Stimulated activated CD4-positive, alpha-beta T cell treated with anti-CD3 and anti-CD28 coated beads, Interleukin-15, amount 100 ng/mL, for 24 hours (primary cell): ENCODE data around the gene AGBL4.
A peak's percentile ranks its signal among the peaks of the same experiment; 100 is the strongest.
"Not testable (repeated sequence)": the region's sequence is repeated elsewhere in the genome, so short reads cannot be mapped to it uniquely, and the experiment has no call there.

ENCODE experiments used
- DNase-seq: peaks from one replicate; pipeline ENCODE4 v3.0.0-alpha.2; 2020

The AGBL4 gene

GRCh38 chr1:48561444-48561843 is 1462.3 kb downstream of the AGBL4 start:
- DNase-seq, result no peak

GRCh38 chr1:48560577-48560976 is 1463.2 kb downstream of the AGBL4 start:
- DNase-seq, result no peak

GRCh38 chr1:48560116-48560515 is 1463.6 kb downstream of the AGBL4 start:
- no peak for DNase-seq

DNA sequence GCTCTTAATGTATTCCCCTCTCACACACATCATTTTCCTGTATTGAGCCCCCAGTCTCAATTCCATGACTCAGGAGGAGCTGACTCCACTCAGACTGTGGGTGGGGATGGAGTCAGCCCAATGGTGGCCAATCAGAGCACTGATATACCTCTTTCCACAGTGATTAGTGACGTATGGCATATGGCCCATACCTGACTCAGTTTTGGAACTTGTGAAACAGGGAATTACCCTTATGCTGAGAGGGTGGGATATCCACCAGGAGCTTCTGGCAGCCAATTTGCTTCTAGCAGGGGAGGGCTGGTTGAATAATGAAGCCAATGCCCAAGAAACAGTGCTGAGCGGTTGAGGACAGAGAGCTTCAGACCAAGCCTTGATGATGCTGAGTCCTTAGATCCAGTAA is 1465.4 kb downstream of the AGBL4 start:
- DNase-seq, result no peak

DNA sequence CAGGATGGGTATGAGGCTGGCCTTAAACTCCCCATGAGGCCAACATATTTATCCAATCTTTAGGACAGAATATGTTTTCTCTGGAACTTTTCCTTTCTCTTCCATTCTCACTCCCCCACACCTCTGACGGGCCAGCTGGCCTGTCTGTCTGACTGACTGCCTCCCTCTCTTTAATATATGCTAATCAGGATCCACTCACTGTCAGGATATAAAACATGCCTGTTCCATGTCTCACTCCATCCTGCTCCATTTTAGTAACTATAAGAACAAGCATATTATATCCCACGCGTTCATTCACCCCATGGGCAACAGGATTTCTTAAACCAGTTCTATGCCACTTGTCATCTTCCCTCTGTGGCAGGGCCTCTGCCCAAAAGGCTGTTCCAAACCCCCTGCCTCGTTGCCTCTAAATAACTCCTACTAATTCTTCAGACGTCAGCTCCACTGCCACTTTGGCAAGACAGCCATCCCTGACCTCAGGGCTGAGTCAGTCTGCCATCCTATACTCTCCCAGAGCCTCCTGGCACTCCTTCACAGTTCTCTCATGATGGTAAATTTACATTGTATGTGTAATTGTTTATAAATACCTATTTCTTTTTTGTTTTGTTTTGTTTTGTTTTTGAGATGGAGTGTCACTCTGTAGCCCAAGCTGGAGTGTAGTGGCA is 1467.4 kb downstream of the AGBL4 start:
- no peak for DNase-seq

DNA sequence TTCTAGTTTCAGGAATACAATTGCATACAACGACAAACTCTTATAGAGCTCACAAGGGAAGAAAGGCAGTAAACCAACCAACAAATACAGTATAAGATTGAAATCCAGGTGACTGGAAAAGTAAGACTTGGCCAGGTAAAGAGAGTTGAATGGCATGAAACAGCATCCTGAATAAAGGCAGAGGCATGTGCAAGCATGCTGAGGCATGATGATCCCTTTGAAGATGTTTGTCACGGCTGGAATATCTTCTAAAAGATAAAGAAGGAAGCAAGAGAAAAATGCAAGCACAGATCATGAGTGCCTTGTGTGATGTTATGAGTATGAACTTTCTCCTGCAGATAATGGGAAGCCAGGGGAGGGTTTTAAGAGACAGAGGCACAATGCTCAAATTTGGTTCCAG is 1468.5 kb downstream of the AGBL4 start:
- DNase-seq, result no peak

GRCh38 chr1:48552903-48553606 is 1470.7 kb downstream of the AGBL4 start:
- no peak for DNase-seq

DNA sequence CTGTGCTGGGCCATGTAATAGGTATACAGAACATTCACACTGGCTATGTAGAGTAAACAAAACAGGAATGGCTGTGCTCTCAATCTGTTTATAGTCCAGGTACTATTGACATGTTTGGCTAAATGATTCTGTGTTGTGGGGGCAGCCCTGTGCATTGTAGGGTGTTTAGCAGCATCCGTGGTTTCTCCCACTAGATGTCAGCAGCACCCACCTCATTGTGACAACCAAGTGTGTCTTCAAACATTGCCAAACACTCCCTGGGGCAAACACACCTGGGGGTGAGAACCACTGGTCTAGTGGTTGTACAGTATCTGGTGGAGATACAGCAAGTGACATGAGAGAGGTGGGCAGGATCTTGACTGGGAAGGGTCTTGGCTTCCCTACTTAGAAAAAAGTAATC is 1471.3 kb downstream of the AGBL4 start:
- peak; percentile 3 for DNase-seq

DNA sequence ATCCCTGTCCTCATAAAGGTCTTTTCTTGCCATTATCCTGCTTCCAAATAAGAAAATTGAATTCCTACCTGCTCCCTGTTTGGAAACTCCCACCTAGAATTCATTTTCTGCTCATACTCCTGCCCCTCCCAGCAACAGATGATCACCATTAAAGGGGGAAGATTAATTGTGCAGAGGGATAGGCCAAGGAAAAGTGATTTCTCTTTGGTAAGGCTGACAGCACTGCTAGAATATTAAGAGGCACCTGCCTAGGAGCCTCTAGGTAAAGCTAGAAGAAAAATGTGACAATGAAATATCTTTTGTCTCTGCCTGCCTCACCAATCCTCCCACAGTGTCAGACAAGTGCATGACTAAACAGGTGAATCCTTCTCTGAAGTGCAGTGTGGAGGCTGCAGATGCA is 1474.8 kb downstream of the AGBL4 start:
- DNase-seq, result no peak

DNA sequence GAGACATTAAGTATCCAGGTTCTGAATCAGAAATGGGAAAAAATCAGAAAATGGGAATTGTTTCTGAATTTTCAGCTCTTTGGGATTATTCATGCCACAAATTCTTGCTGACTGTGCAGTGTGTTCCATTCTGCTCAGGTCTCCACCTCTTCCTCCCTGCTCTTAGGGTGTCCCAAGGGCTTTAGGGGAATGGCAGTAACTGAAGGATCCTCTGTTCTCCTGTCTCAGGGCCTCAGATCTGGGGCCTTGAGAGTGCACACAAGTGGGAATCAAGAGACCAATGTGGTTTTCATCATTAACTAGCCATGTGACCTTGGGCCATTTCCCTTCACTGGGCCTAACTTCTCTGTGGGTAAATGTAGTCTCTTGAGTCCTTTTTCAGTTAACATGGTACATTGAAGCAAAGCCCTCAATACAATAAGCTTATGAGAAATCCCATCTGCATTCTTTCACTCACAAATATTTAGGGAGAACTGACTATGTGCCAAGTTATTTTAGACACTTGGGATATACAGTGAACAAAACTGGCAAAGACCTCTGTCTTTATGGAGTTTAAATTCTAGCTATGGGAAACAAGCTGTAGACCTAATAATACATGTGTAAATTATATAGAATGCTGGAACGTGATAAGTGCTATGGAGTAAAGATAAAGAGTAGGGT is 1476.1 kb downstream of the AGBL4 start:
- DNase-seq, result no peak

GRCh38 chr1:48543854-48544253 is 1479.9 kb downstream of the AGBL4 start:
- DNase-seq, result no peak

DNA sequence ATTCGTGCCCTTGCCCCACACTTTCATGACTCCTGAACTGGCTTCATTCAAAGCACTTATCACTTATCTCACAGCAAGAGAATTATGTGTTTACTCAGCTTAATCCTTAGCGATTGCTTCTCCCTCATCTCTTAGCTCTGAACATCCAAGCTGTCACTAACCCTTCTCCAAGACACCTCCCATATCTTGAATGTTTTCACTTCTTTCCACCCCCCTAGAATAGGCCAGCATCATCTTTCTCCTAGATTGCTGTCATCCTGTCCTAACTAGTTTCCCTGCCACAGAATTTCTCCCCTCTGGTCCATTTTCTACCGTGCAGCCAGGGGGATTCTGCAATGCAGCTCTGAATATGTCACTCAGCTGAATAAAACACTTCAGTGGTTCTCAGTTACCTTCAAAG is 1483.2 kb downstream of the AGBL4 start:
- no peak for DNase-seq

GRCh38 chr1:48536477-48536876 is 1487.3 kb downstream of the AGBL4 start:
- no peak for DNase-seq

DNA sequence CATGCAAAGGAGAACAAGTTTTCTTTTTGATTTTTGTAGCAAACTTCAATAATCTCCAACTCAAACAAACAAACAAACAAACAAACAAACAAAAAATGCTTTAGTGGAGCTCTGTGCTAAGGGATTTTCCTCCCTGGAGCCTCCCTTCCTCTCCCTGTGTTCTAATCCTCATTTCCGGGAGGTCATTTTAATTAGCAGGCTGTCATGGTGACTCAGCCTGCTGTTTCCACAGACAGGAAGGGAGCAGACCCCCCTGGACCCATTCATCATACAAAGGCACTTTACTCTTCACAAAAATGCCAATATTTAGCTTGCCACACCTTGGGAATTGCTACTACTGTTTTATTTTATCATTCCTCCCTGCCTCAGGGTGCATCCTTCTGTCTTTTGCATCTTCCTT is 1490.8 kb downstream of the AGBL4 start:
- DNase-seq, result no peak

GRCh38 chr1:48530727-48531351 is 1492.9 kb downstream of the AGBL4 start:
- peak; percentile 62 for DNase-seq

DNA sequence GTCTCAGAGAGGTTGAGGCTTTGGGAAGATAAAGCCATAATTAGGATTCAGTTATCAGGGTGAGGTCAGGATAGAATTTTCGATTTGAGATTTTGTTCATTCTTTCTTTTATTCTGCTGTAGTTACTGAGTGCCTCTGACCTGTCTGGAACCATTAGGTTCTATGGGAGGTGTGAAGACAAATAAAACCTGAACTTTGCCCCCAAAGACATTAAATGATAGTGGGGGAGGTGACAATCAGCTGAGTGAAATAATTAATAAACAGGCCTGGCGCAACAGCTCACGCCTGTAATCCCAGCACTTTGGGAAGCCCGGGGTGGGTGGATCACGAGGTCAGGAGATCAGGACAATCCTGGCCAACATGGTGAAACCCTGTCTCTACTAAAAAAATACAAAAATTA is 1496.7 kb downstream of the AGBL4 start:
- no peak for DNase-seq

DNA sequence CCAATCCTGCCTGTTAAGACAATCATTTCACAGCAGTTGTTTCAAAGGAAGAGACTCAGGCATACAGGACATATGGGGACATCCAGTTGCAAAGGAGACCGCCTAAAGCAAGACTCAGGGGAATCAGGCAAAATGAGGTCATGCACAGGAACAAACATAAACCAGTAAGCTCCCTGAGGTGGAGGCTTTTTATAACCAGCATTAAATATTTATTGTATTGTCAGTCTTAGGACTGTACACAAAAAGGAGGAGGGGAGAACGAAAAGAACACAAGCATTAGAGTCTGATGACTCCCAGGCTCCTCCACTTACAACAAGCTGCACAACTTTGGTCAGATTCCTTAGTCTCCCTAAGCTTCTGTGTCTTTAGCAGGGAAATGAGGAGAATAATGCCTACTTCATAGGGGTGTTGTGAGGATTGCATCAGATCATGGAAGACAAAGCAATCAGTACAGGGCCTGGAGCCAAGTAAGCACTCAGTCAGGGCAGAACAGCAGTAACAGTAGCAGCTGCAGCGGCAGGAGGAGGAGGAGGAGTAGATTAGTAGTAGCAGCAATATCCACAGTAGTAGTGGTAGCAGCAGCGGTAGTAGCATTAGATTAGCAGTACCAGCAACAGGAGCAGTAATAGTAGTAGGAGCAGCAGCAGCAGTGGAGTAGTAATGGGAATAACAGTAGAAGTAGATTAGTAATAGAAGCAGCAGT is 1497.6 kb downstream of the AGBL4 start:
- no peak for DNase-seq

DNA sequence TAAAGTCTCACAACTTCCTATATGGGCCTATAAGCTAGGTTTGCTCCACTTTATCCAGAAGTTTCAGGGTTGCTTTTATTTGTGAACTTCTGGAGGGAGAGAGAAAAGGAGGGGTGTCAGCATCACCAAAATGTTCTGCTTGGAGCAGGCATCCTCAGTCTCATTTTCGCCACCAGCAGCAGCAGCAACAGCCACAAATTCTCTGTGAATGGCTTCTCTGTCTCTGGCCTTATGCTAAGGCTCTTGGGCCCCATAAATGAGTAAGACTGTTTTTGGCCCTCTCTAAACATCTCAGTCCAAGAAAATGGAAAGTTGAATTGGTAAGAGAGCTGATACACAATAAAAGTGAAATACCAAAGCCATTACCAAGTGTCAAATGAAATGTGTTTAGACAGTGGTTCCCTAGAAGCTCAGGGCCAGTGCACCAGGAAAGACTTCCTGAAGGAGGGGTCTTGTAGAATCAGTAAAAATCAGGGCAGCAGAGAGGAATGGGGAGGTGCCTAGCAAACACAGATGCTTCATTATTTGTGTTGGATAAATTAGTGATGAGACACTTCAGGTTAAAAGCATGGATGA is 1498.8 kb downstream of the AGBL4 start:
- no peak for DNase-seq

DNA sequence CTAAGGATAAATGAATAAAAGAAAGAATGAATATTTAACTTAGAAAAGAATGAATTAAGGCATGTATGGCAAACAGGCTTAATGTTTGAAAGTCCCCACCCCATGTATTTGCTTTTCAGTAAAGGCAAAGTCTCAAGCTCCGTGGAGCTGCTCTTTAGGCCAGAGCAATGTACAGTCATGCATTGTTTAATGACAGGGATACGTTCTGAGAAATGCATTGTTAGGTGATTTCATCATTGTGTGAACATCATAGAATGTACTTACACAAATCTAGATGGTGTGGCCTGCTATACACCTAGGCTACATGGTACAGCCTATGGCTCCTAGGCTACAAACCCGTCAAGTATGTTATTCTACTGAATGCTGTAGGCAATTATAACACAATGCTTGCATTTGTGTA is 1500.2 kb downstream of the AGBL4 start:
- DNase-seq, result no peak

GRCh38 chr1:48519896-48520295 is 1503.9 kb downstream of the AGBL4 start:
- DNase-seq, result not testable (repeated sequence)

DNA sequence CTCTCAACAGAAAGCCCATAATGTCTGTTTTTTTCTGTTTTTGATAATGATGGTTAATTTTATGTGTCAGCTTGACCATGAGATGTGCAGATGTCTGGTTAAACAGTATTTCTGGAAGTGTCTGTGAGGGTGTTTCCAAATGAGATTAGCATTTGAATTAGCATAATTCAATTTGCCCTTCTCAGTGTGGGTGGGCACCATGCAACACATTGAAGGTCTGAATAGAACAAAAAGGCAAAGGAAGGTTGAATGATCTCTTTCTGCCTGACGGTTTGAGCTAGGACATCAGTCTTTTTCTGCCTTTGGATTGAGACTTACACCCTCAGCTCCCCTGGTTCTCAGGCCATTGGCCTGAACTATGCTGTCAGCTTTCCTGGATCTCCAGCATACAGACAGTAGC is 1516.9 kb downstream of the AGBL4 start:
- DNase-seq, result no peak

DNA sequence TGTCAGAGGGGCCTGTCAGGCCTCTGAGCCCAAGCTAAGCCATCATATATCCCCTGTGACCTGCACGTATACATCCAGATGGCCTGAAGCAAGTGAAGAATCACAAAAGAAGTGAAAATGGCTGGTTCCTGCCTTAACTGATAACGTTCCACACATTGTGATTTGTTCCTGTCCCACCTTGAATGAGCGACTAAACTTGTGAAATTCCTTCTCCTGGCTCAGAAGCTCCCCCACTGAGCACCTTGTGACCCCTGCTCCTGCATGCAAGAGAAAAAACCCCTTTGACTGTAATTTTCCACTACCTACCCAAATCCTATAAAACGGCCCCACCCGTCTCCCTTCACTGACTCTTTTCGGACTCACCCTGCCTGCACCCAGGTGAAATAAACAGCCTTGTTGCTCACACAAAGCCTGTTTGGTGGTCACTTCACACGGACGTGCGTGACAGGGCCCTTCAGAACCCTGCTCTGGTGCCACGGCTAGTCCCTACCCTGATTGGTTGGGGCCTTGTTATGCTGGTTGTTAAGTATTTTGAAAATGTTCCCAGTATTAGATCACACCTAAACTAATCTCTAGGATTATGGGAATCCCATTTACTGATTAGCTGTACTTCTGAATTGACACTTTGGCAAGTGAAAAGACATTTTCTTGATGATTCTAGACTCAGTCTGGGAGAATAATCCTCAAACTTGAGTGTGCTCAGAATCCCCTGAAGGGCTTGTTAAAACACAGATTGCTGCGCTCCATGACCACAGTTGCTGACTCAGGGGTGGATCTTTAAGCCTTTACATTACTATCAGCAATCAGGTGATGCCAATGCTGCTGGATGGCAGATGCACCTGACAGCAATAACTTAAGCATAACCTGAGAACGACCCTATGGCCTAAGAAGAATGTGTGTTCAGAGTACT is 1523.0 kb downstream of the AGBL4 start:
- no peak for DNase-seq
